TTC549 (cell line): Measurements from ENCODE around the gene CEP162.
"Not testable (repeated sequence)": the region's sequence is repeated elsewhere in the genome, so short reads cannot be mapped to it uniquely, and the experiment has no call there.

Experiments used
- FAIRE-seq: peaks from 2 replicates; lab custom pipeline; 2012; peaks lifted over from hg19 to GRCh38; lab: Jason Lieb, UNC

The CEP162 gene

DNA sequence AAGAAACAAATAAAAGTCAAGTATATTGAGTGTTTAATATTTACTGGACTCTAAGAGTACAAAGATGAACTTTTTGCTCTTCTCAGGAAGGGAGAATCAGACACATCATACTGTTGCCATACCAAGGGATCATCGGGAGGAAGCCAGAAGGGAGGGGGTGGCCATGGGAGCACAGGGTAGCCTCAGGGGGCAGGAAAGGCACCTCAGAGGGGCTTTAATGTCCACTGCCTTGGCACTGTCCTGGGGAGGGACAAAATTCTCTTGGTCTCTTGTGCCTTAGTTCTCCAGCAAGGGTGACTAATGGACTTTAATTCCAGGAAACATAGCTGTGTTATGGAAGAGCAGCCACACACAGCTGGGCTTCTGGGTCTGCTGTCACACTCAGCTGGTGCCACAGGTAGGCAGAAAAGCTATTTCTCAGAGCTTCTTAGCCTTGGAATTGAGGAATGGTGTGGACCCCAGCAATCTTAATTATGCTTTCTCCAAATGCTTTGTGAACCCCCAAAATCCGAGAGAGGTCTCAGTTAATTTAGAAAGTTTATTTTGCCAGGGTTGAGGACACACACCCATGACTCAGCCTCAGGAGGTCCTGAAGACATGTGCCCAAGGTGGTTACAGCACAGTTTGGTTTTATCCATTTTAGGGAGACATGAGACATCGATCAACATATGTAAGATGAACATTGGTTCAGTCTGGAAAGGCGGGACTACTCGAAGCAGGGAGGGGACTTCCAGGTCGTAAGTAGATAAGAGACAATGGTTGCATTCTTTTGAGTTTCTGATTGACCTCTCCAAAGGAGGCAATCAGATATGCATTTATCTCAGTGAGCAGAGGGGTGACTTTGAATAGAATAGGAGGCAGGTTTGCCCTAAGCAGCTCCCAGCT, 140.7 kb downstream of the CEP162 start:
- no peak for FAIRE-seq

DNA sequence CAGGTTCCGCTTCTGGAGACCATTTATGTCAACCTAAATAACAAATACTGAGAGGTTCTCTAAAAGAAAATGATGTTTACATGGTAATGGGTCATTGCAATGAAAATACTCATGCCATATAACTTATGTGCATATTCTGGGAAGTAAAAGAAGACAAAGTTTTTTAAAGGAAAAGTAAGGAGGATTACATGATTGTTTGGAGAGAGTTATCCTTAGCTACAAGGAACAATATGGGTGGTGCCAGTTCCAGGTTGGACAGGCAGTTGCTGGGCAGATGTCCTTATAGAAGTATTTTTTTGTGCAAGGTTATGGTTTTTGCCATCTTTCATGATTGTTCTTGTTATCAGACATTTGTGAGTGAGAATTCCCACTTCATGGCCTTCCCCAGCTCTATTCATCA, 141.4 kb downstream of the CEP162 start:
- no peak for FAIRE-seq

DNA sequence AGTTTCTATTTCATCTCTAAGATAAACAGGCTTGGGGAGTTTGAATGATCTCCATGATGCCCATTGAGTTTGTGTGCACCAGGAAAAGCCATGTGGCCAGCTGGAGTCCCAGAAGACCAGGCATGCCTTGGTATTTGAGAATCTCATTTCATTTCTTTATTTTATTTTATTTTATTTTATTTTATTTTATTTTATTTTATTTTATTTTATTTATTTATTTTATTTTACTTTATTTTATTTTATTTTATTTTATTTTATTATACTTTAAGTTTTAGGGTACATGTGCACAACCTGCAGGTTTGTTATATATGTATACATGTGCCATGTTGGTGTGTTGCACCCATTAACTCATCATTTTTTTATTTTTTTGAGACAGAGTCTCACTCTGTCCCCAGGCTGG, 142.7 kb downstream of the CEP162 start:
- not testable (repeated sequence) for FAIRE-seq

DNA sequence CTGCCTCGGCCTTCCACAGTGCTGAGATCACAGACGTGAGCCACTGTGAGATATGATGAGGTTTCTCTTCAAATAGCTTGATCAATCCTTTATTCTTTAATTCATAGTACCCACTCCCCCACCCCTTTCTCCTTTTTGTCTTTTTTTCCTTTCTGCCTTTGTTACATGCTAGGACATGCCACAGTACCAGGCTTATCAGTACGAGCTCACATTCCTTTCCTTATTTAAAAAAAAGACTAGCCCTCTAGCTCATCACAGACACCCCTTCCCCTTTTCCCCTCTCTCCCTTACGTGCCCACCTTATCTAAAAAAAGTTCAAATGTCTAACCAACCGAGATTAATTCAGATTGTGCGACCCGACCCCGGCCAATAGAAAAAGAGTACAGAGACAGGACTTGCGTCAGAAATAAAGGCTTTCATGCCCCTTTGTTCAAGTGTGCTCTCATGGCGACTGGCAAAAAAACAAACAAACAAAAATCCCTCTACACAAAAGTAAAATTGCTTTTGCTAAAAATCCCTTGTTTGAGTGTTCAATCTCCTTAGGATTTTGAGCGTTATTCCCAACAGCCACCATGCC, 144.7 kb downstream of the CEP162 start:
- FAIRE-seq: no peak

DNA sequence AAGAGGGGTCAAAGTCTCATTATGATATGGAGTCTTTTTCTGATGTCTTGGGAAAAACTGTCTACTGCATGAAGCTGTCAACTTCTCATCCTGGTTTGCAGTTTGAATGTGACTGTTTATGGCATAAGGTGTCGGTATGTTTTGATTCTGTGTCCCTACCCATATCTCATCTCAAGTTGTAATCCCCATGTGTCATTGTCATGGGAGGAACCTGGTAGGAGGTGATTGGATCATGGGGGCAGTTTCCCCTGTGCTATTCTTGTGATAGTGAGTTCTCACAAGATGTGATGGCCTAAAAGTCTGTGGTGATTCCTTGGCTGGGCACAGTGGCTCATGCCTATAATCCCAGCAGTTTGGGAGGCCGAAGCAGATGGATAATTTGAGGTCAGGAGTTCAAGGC, 146.2 kb downstream of the CEP162 start:
- no peak for FAIRE-seq

DNA sequence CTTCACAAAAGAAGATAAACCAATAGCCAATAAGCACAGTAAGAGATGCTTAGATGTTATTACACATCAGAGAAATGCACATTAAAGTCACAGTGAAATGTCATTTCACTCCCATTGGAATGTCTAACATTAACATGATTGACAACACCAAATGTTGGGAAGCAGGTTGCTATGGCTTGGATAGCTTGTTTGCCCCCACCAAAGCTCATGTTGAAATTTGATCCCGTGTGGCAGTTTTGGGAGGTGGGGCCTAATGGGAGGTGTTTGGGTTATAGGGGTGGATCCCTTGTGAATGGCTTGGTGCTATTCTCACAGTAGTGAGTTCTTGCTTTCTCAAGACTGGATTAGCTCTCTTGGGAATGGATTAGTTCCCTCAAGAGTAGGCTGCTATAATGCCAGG, 149.1 kb downstream of the CEP162 start:
- FAIRE-seq: no peak

DNA sequence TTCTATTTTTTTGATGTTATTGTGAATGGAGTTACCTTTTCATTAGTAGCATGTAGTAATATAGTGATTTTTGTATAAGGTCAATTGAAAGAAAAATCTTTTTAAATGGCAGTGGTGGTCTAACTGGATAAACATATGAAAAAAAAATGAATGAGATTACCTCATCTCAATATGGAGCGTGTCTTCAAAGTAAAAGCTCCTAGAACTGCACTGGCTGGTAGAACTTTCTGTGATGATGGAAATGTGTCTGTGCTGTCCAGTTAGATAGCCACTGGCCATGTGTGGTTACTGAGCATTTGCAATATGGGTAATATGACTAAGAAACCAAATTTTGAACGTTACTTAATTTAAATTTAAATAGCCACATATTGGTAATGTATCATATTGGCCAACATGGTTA, 149.8 kb downstream of the CEP162 start:
- FAIRE-seq: no peak

DNA sequence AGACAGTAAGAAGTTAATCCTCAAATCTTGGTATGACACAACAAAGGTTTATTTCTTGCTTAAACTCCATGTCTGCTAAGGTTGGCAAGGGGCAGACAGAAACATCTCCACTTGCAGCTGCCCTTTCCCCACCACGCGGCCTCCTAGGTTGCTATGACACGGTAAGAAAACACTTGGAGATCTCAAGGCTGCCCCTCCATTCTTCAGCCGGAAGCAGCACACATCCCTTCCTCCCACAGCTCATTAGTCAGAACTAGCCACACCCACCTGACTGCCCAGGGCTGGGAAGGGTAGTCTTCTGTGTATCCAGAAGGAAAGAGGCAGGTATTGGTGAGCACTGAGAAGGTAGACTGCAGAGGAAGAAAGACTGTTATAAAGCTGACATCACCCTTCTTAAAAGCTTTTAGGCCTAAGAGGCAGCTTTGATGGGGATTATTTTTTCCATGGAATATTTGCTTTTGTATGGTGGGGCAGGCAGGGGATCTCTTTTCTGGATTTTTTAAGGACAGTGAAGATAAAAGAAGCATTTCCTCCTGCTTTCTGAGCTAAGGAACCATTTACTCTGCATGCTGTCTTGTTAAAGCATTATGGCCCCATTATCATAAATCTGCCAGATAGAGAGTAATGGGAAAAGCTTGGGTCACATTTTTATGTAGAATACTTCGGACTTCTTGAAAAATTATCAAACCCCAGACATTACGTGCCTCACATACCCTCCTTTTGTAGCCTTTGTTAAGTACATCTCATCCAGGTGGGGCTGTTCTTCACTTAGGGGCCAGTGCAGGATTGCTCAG, 152.3 kb downstream of the CEP162 start:
- FAIRE-seq: no peak
